K562 (cell line): Measurements from ENCODE around the gene WBP1. TPM values are rescaled to one million over a fixed set of nuclear protein-coding genes. Genes with fewer than 3 reads are reported as not detected.

Experiments used
- ARNT ChIP-seq, 2 experiments: fragments of 450-650 bp; IDR thresholded peaks; 2 replicates each; pipeline ENCODE4 v1.6.1; 2016; ENCODE audit warnings: mild to moderate bottlenecking in 1 of 2
- ELF1 ChIP-seq: fragments of 200-800 bp; sonication (Bioruptor generic); IDR thresholded peaks from 2 replicates; pipeline ENCODE4 v1.6.1; 2016; ENCODE audit warnings: missing genetic modification characterization, missing compliant biosample characterization
- ELF4 ChIP-seq: fragments of 450-650 bp; formaldehyde crosslinking; IDR thresholded peaks from 2 replicates; pipeline ENCODE4 v1.4.0; 2022; ENCODE audit warnings: missing genetic modification characterization
- FOXK1 ChIP-seq: sonication (generic); formaldehyde crosslinking; IDR thresholded peaks from 2 replicates; pipeline ENCODE4 v1.8.0; 2022; ENCODE audit warnings: missing genetic modification reagents, mild to moderate bottlenecking, borderline replicate concordance
- KLF13 ChIP-seq: fragments of 450-650 bp; IDR thresholded peaks from 2 replicates; pipeline ENCODE4 v1.6.1; 2016; ENCODE audit warnings: missing genetic modification characterization, low read depth, mild to moderate bottlenecking, missing compliant biosample characterization, moderate library complexity, borderline replicate concordance
- KLF6 ChIP-seq: fragments of 250-450 bp; sonication (Bioruptor Pico); IDR thresholded peaks from 2 replicates; pipeline ENCODE4 v1.4.0; 2020; ENCODE audit warnings: mild to moderate bottlenecking, moderate library complexity, borderline replicate concordance
- L3MBTL2 ChIP-seq: fragments of 450-650 bp; IDR thresholded peaks from 2 replicates; pipeline ENCODE4 v1.6.1; 2016; ENCODE audit warnings: mild to moderate bottlenecking, moderate library complexity
- MNT ChIP-seq, 2 experiments: fragments of 450-650 bp; conservative IDR thresholded peaks; 2 replicates each; pipeline ENCODE4 v1.6.1; 2017; ENCODE audit warnings: mild to moderate bottlenecking in 2 of 2, moderate library complexity in 2 of 2
- RBM15 ChIP-seq: fragments of 200-400 bp; formaldehyde crosslinking; IDR thresholded peaks from 2 replicates; pipeline ENCODE4 v1.6.1; 2018; ENCODE audit warnings: mild to moderate bottlenecking, low read length, moderate library complexity; ENCODE audit not compliant: insufficient read depth
- RBM17 ChIP-seq: fragments of 200-400 bp; formaldehyde crosslinking; IDR thresholded peaks from 2 replicates; pipeline ENCODE4 v1.6.1; 2017; ENCODE audit warnings: low read depth, mild to moderate bottlenecking, low read length, borderline replicate concordance
- RBM22 ChIP-seq: fragments of 200-400 bp; formaldehyde crosslinking; IDR thresholded peaks from 2 replicates; pipeline ENCODE4 v1.6.1; 2018; ENCODE audit warnings: low read length, low read depth; ENCODE audit not compliant: poor library complexity, severe bottlenecking
- SMAD2 ChIP-seq: fragments of 150-350 bp; IDR thresholded peaks from 2 replicates; pipeline ENCODE4 v1.6.1; 2014; ENCODE audit warnings: low read depth, mild to moderate bottlenecking, low read length
- TAL1 ChIP-seq: fragments of 450-650 bp; IDR thresholded peaks from 2 replicates; pipeline ENCODE4 v1.6.1; 2016; ENCODE audit warnings: mild to moderate bottlenecking
- TFAP4 ChIP-seq: sonication (generic); formaldehyde crosslinking; IDR thresholded peaks from 2 replicates; pipeline ENCODE4 v1.8.0; 2022; ENCODE audit warnings: missing genetic modification reagents, mild to moderate bottlenecking, moderate library complexity, borderline replicate concordance
- THRAP3 ChIP-seq: fragments of 450-650 bp; IDR thresholded peaks from 2 replicates; pipeline ENCODE4 v1.6.1; 2016; ENCODE audit warnings: mild to moderate bottlenecking, inconsistent platforms, borderline replicate concordance
- U2AF1 ChIP-seq: fragments of 200-400 bp; formaldehyde crosslinking; optimal IDR thresholded peaks from 2 replicates; pipeline ENCODE3; 2017; ENCODE audit warnings: mild to moderate bottlenecking, low read depth, low read length, moderate library complexity
- ZBTB11 ChIP-seq, 3 experiments: fragments of 200-800 bp in 1 of 3; fragments of 250-450 bp in 1 of 3; fragments of 450-650 bp in 1 of 3; sonication (Bioruptor Pico) in 1 of 3; sonication (Bioruptor generic) in 1 of 3; formaldehyde crosslinking in 1 of 3; IDR thresholded peaks; 2 replicates each; pipeline versions ENCODE4 v1.6.1 to v1.8.0; 2016 to 2022; ENCODE audit warnings: mild to moderate bottlenecking in 2 of 3, missing genetic modification characterization in 2 of 3, missing compliant biosample characterization in 1 of 3, moderate library complexity in 1 of 3
- ZBTB26 ChIP-seq: fragments of 450-650 bp; formaldehyde crosslinking; IDR thresholded peaks from 2 replicates; pipeline ENCODE4 v1.4.0; 2022; ENCODE audit warnings: missing genetic modification characterization
- polyA plus RNA-seq, 8 experiments: library from polyadenylated mRNA; depleted of rRNA in 4 of 8; stranded (reverse) in 5 of 8; unstranded in 3 of 8; fragments of >200 nt; fragmentation: Nextera tagmentation in 2 of 8; fragmentation: Illumina TruSeq in 1 of 8; extraction: Ambion mirVana in 2 of 8; extraction: Trizol in 1 of 8; gene quantifications; 2 replicates each; pipeline versions ENCODE4 v1.2.1 to v1.2.3, GENCODE V29; 2011 to 2014; ENCODE audit warnings: inconsistent platforms in 1 of 8, missing spikeins in 1 of 8
- total RNA-seq, 7 experiments: library from RNA; depleted of rRNA in 6 of 7; stranded (reverse); fragments of >200 nt in 6 of 7; fragmentation: Illumina TruSeq in 2 of 7; extraction: Trizol in 2 of 7; gene quantifications; 2 replicates each; pipeline versions ENCODE4 v1.2.1 to v1.2.3, GENCODE V29; 2011 to 2021; ENCODE audit warnings: low replicate concordance in 1 of 7

Gene WBP1
- total and polyA plus RNA-seq, 9 of the 15 experiments (the other 6 are each of a cell fraction or from before 2014, with no cell fraction given): 1.9 to 27.7 (median 14.2) TPM

- TF ChIP-seq ZBTB26 (CRISPR knock-in tag): no peak
- no peak for TF ChIP-seq FOXK1
- 0 out of 2 replicates have a peak, but pooled peaks have one; percentile 58 for TF ChIP-seq KLF6 (CRISPR knock-in tag)
- no peak for TF ChIP-seq THRAP3
- TF ChIP-seq ZBTB11 (CRISPR knock-in tag; IDR thresholded peaks at IDR 0.05): no peak
- no peak for TF ChIP-seq SMAD2
- no peak for TF ChIP-seq ELF4
- TF ChIP-seq RBM22: peak; percentile 40
- peak; percentile 81 for TF ChIP-seq TFAP4
- TF ChIP-seq MNT (conservative IDR thresholded peaks at IDR 0.05): peak in 1 of 2 experiments; percentile 60; a peak in 3 of 4 replicates
- TF ChIP-seq TAL1: no peak
- no peak for TF ChIP-seq RBM15
- TF ChIP-seq ELF1: peak; percentile 60
- peak; percentile 89 for TF ChIP-seq L3MBTL2
- TF ChIP-seq KLF13 (tag): no peak
- TF ChIP-seq U2AF1: no peak
- TF ChIP-seq RBM17: no peak
- TF ChIP-seq ARNT (IDR thresholded peaks at IDR 0.05): 0 out of 4 replicates have a peak, but pooled peaks of 1 of the 2 experiments have one; percentile 18
Observed at GRCh38 chr2:74502720-74503505, 44.7 kb downstream of the WBP1 start (continued).
